ENCODE results near the gene TBX10.

The TBX10 gene

DNA sequence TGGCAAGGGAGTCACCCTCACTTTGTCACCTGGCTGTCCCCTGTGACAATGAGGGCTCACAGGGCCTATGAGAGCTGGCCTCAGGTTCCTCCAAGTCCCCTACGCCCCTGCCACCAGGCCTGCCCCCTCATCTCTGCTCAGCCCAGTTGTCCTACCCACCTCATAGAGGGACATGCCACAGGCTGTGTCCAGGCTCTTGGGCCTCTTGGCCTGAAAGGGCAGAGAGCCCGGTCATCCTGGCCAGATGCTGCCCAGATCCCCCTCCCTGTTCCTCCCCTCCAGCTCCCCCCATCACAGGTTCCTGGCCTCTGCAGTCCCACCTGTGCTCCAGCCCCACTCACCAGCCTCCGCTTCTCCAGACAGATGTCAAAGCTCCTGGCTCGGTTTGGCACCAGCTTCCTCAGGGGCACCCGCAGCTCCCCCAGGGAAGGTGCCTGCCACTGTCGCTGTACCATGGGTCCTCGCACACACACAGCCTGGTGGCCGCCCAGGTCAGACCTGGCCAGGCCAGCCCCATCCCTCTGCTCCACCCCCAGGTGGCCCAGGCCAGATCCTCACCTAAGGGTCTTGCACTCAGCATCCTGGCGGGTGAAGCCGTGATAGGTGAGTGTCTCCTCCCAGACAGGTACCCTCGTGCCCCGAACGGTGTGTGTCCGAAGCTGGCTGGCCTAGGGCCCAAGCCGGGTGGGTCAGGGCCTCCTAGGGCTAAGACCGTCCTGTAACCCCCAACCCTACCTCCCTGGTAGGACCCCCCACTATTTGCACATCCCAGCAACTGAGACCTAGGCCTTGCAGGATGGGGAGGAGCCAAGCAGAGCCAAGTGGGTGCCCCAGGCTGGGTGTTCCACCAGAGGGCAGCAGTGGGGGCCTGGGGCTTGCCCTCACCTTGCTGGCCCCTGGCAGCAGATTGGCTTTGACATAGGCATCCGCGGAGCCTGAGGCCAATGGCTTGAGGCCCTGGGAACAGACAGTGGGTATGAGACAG lies 24.5 kb downstream of the TBX10 start:
- peak overlapping the region; percentile 93 for H3K23ac ChIP-seq (ENCODE audit: low read depth, low read length, poor library complexity)
- peaks cover 14 to 28% of the 10 kb centered on the region in 2 donors for H3K36me3 ChIP-seq (replicated peaks in 1 of 2; ENCODE audit: control insufficient read depth in 2 of 2, insufficient read depth in 2 of 2, low read length in 2 of 2)
- H2BK120ac ChIP-seq (ENCODE audit: low read depth, low read length) = no peak overlapping the region
- no peak overlapping the region for H3K4me3 ChIP-seq (ENCODE audit: low read length in 2 of 2)
- peaks cover 2% of the 10 kb centered on the region for H3K79me1 ChIP-seq (ENCODE audit: low read depth, low read length)
- H4K8ac ChIP-seq (ENCODE audit: low read depth, low read length) = no peak overlapping the region
- H3K4me2 ChIP-seq (ENCODE audit: insufficient read depth, low read length, poor library complexity, severe bottlenecking) = no peak overlapping the region
- H3K4me1 ChIP-seq (ENCODE audit: control insufficient read depth in 2 of 2, insufficient read depth in 1 of 2, low read depth in 1 of 2, low read length in 2 of 2) = peaks cover 9 to 25% of the 10 kb centered on the region in 2 donors
- H3K18ac ChIP-seq (ENCODE audit: low read length) = peak overlapping the region; percentile 95
- H2BK15ac ChIP-seq (ENCODE audit: low read length) = peak overlapping the region; percentile 74
- peak overlapping the region; percentile 68 for H2AK5ac ChIP-seq (ENCODE audit: low read depth, low read length)
- H2BK12ac ChIP-seq (ENCODE audit: low read length) = peak overlapping the region; percentile 73
- H3K27me3 ChIP-seq (ENCODE audit: control insufficient read depth in 3 of 3, insufficient read depth in 3 of 3, low read depth in 1 of 3, low read length in 3 of 3) = peaks cover 0 to 9% (median 0%) of the 10 kb centered on the region in 3 experiments
- H3K9ac ChIP-seq (ENCODE audit: low read depth, low read length, poor library complexity) = no peak overlapping the region
- peaks cover 0 to 4% of the 10 kb centered on the region in 2 donors for H3K9me3 ChIP-seq (replicated peaks in 1 of 2; ENCODE audit: control insufficient read depth in 2 of 2, insufficient read depth in 1 of 2, low read depth in 1 of 2, low read length in 2 of 2)
- peak overlapping the region; percentile 53 for H2BK5ac ChIP-seq (ENCODE audit: low read length)
- no peak for DNase-seq (ENCODE audit: low spot score)
- peak overlapping the region; percentile 25 for H3K14ac ChIP-seq (ENCODE audit: low read length)
- no peak overlapping the region for H3K4ac ChIP-seq (ENCODE audit: low read length)
- WGBS, 2 donors (ENCODE audit: extremely low coverage in 2 of 2, insufficient read length in 2 of 2, insufficient replicate concordance in 1 of 2) = no CpG with 5 or more reads among the region's 18 CpGs
- H4K91ac ChIP-seq (ENCODE audit: low read depth, low read length, poor library complexity) = no peak overlapping the region
- no peak overlapping the region for H3K27ac ChIP-seq (replicated peaks; ENCODE audit: low read length)
- H2AFZ ChIP-seq (ENCODE audit: low read length) = no peak overlapping the region

DNA sequence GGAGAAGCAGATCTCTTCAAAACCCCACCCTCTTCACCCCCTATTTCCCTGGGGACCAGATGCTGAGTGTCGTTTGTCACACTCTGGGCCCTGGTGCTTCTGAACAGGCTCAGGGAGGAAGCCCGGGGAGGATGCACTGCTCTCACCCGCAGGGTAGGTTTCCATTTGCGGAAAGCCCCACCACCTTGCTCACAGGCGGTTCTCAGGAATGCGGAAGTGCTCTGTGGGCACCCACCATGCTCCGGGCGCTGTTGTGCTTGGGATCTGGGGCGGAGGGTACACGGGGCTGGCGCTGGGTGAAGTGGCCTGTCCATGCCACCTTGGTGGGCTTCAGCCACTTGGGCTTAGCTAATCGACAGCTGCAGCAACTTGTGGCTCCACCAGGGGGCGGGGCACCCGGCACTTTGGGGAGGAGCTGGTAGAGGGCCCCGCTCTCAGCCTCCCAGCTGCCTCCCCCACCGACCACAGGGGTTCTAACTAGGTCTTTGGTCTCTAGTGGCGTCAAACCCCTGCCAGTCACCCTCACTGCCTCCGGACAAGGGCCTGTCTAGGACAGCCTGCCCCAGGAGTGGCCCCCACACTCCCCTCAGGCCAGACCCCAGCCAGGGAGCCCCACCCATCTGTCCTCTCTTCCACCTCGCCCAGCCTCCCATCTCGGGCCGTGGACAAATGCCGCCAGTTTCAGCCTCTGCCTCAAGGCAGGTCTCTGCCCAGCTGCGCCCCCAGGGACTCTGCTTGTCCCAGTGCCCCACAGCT lies 25.4 kb downstream of the TBX10 start:
- Histone ChIP-seq H3K27ac (replicated peaks; ENCODE audit: low read length) (no peak overlapping the region), H2BK120ac (ENCODE audit: low read depth, low read length) (no peak overlapping the region), H3K27me3 (ENCODE audit: control insufficient read depth in 3 of 3, insufficient read depth in 3 of 3, low read depth in 1 of 3, low read length in 3 of 3) (peaks cover 0 to 9% (median 0%) of the 10 kb centered on the region in 3 experiments), H3K23ac (ENCODE audit: low read depth, low read length, poor library complexity) (peak overlapping the region; percentile 86), H3K36me3 (replicated peaks in 1 of 2; ENCODE audit: control insufficient read depth in 2 of 2, insufficient read depth in 2 of 2, low read length in 2 of 2) (peaks cover 14 to 37% of the 10 kb centered on the region in 2 donors), H2BK12ac (ENCODE audit: low read length) (no peak overlapping the region), H2BK15ac (ENCODE audit: low read length) (peak overlapping the region; percentile 74), H3K14ac (ENCODE audit: low read length) (no peak overlapping the region), H3K4me2 (ENCODE audit: insufficient read depth, low read length, poor library complexity, severe bottlenecking) (no peak overlapping the region), H3K9ac (ENCODE audit: low read depth, low read length, poor library complexity) (no peak overlapping the region), H4K8ac (ENCODE audit: low read depth, low read length) (no peak overlapping the region), H3K4ac (ENCODE audit: low read length) (peak overlapping the region; percentile 38), H2AK5ac (ENCODE audit: low read depth, low read length) (peak overlapping the region; percentile 68), H3K9me3 (replicated peaks in 1 of 2; ENCODE audit: control insufficient read depth in 2 of 2, insufficient read depth in 1 of 2, low read depth in 1 of 2, low read length in 2 of 2) (peaks cover 0 to 4% of the 10 kb centered on the region in 2 donors), H3K4me1 (ENCODE audit: control insufficient read depth in 2 of 2, insufficient read depth in 1 of 2, low read depth in 1 of 2, low read length in 2 of 2) (peaks cover 9 to 25% of the 10 kb centered on the region in 2 donors), H3K18ac (ENCODE audit: low read length) (peak overlapping the region; percentile 80), H3K79me1 (ENCODE audit: low read depth, low read length) (peaks cover 2% of the 10 kb centered on the region), H3K4me3 (ENCODE audit: low read length in 2 of 2) (no peak overlapping the region), H2BK5ac (ENCODE audit: low read length) (peak overlapping the region; percentile 42), H4K91ac (ENCODE audit: low read depth, low read length, poor library complexity) (no peak overlapping the region), H2AFZ (ENCODE audit: low read length) (no peak overlapping the region)
- DNase-seq (ENCODE audit: low spot score) = peak; percentile 69
- WGBS, 2 donors (ENCODE audit: extremely low coverage in 2 of 2, insufficient read length in 2 of 2, insufficient replicate concordance in 1 of 2) = no CpG with 5 or more reads among the region's 23 CpGs

DNA sequence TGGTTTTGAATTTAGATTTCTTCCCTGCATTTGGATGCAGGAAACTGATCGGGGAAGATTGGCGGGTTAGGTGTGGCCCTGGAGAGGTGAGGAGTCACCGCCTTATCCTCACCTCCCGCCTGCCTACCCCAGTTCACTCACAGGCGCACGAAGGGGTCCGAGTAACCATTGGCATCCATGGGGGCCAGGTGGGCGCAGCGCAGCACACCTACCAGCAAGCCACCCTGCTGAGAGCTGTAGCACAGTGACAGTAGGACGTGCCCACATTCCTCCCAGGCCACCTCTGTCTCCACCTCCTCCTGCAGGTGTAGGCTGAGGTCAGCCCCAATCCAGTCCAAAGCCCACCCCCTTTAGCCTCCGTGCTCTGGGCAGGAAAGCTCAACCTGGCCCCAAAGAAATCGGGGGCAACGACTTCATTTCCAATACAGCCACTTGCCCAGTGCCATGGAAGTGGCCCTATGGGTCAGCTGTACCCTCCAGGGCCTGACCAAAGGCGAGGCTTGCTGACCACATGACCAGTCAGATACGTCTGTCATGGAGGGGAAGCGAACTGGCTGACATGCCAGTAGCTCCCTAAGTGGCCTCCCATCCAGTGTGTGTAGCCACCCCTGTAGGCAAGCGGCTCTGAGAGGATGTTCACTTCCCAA lies 26.1 kb downstream of the TBX10 start:
- no peak overlapping the region for H2AFZ ChIP-seq (ENCODE audit: low read length)
- peak overlapping the region; percentile 11 for H3K18ac ChIP-seq (ENCODE audit: low read length)
- WGBS, 2 donors (ENCODE audit: extremely low coverage in 2 of 2, insufficient read length in 2 of 2, insufficient replicate concordance in 1 of 2) = no CpG with 5 or more reads among the region's 17 CpGs
- no peak overlapping the region for H3K23ac ChIP-seq (ENCODE audit: low read depth, low read length, poor library complexity)
- H2BK120ac ChIP-seq (ENCODE audit: low read depth, low read length) = no peak overlapping the region
- H3K4ac ChIP-seq (ENCODE audit: low read length) = no peak overlapping the region
- no peak overlapping the region for H3K14ac ChIP-seq (ENCODE audit: low read length)
- no peak overlapping the region for H2BK12ac ChIP-seq (ENCODE audit: low read length)
- no peak overlapping the region for H3K4me2 ChIP-seq (ENCODE audit: insufficient read depth, low read length, poor library complexity, severe bottlenecking)
- no peak overlapping the region for H3K4me3 ChIP-seq (ENCODE audit: low read length in 2 of 2)
- H2BK15ac ChIP-seq (ENCODE audit: low read length) = no peak overlapping the region
- peaks cover 14 to 44% of the 10 kb centered on the region in 2 donors for H3K36me3 ChIP-seq (replicated peaks in 1 of 2; ENCODE audit: control insufficient read depth in 2 of 2, insufficient read depth in 2 of 2, low read length in 2 of 2)
- no peak overlapping the region for H3K27ac ChIP-seq (replicated peaks; ENCODE audit: low read length)
- H2BK5ac ChIP-seq (ENCODE audit: low read length) = peak overlapping the region; percentile 42
- H2AK5ac ChIP-seq (ENCODE audit: low read depth, low read length) = no peak overlapping the region
- H3K79me1 ChIP-seq (ENCODE audit: low read depth, low read length) = peaks cover 2% of the 10 kb centered on the region
- no peak for DNase-seq (ENCODE audit: low spot score)
- peaks cover 9 to 25% of the 10 kb centered on the region in 2 donors for H3K4me1 ChIP-seq (ENCODE audit: control insufficient read depth in 2 of 2, insufficient read depth in 1 of 2, low read depth in 1 of 2, low read length in 2 of 2)
- H4K8ac ChIP-seq (ENCODE audit: low read depth, low read length) = peak overlapping the region; percentile 98
- H3K27me3 ChIP-seq (ENCODE audit: control insufficient read depth in 3 of 3, insufficient read depth in 3 of 3, low read depth in 1 of 3, low read length in 3 of 3) = peaks cover 0 to 9% (median 0%) of the 10 kb centered on the region in 3 experiments
- no peak overlapping the region for H4K91ac ChIP-seq (ENCODE audit: low read depth, low read length, poor library complexity)
- H3K9me3 ChIP-seq (replicated peaks in 1 of 2; ENCODE audit: control insufficient read depth in 2 of 2, insufficient read depth in 1 of 2, low read depth in 1 of 2, low read length in 2 of 2) = peaks cover 0 to 4% of the 10 kb centered on the region in 2 donors
- no peak overlapping the region for H3K9ac ChIP-seq (ENCODE audit: low read depth, low read length, poor library complexity)

Measured in neuronal stem cell (in vitro differentiated cells).